ENCODE results near the gene KCNQ5.
"Not testable (repeated sequence)": the region's sequence is repeated elsewhere in the genome, so short reads cannot be mapped to it uniquely, and the experiment has no call there.

Gene KCNQ5

DNA sequence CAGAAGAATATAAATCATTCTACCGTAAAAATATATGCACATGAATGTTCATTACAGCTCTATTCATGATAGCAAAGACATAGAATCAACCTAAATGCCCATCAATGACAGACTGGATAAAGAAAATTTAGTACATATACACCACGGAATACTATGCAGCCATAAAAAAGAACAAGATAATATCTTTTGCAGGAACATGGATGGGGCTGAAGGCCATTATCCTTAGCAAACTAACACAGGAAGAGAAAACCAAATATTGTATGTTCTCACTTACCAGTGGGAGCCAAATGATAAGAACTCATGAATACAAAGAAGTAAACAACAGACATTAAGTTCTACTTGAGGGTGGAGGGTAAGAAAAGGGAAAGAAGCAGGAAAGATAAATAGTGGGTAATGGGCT, 595.0 kb downstream of the KCNQ5 start:
- no peaks in the 10 kb centered on the region for H3K27me3 ChIP-seq (ENCODE audit: insufficient read depth, low read length)
- no peaks in the 10 kb centered on the region for H3K9me3 ChIP-seq (ENCODE audit: low read length)
- H3K4me3 ChIP-seq (ENCODE audit: low read length): no peak overlapping the region
- no peaks in the 10 kb centered on the region for H3K36me3 ChIP-seq (ENCODE audit: insufficient read depth, low read length)
- no peaks in the 10 kb centered on the region for H3K4me1 ChIP-seq (ENCODE audit: insufficient read depth, low read length)
- no peak overlapping the region for H2AFZ ChIP-seq (ENCODE audit: low read depth, low read length)

DNA sequence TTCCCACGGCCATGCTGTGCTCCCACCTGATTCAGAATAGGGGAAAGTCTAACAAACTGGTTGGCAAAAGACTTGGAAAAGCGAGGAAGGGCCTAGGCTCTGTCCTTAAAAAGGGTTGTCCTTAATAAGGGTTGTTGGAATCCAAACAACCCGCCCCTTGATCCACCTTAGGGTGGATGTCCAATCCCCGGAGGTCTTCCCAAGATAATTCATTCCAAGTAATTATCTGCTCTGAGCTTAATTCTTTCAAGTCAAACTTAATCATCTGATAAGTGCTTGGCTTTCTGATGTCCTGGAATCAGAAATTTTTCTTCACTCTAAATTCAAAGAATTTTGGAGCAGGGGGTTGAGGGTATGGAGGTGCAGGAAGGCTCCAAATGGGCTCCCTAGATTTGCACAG, 603.5 kb downstream of the KCNQ5 start, which contains the start of gene KHDC1L:
Gene KHDC1L (minus strand): TSS at position 101 of the 400 bp plus-strand sequence. CDS start 88 bp downstream, at position 13.
- no peaks in the 10 kb centered on the region for H3K36me3 ChIP-seq (ENCODE audit: insufficient read depth, low read length)
- no peaks in the 10 kb centered on the region for H3K9me3 ChIP-seq (ENCODE audit: low read length)
- H3K4me3 ChIP-seq (ENCODE audit: low read length): no peak within 1 kb of the TSS
- no peak within 1 kb of the TSS for H2AFZ ChIP-seq (ENCODE audit: low read depth, low read length)
- H3K27me3 ChIP-seq (ENCODE audit: insufficient read depth, low read length): no peaks in the 10 kb centered on the region
- H3K4me1 ChIP-seq (ENCODE audit: insufficient read depth, low read length): no peaks in the 10 kb centered on the region

DNA sequence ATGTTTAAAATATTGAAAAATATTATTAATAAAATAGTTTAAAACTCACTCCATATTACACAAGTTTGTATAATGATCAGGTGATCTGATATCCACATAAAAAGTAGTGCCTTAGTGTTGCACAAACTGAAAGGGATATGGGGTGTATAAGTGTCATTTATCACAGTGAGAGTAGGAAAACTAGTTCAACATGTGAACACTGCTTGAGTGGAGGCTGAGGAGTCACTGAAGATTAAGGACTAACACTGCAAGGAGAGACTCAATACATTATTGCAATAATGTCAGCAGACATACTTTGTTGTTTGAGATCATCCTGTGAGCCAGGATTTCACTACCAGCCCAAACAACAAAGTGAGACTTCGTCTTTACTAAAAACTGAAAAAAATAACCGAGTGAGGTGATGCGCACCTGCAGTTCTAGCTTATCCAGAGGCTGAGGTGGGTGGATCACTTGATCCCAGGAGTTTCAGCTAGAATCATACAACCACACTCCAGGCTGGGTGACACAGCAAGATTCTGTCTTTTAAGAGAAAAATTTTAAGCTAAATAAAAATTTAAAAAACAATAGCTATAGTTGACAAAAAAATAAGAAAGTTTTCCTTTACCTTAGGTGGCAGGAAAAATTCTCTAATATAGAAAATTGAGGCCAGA, 605.9 kb downstream of the KCNQ5 start:
- H3K36me3 ChIP-seq (ENCODE audit: insufficient read depth, low read length): no peaks in the 10 kb centered on the region
- H3K27me3 ChIP-seq (ENCODE audit: insufficient read depth, low read length): no peaks in the 10 kb centered on the region
- H2AFZ ChIP-seq (ENCODE audit: low read depth, low read length): no peak overlapping the region
- H3K4me1 ChIP-seq (ENCODE audit: insufficient read depth, low read length): no peaks in the 10 kb centered on the region
- H3K4me3 ChIP-seq (ENCODE audit: low read length): no peak overlapping the region
- no peaks in the 10 kb centered on the region for H3K9me3 ChIP-seq (ENCODE audit: low read length)

DNA sequence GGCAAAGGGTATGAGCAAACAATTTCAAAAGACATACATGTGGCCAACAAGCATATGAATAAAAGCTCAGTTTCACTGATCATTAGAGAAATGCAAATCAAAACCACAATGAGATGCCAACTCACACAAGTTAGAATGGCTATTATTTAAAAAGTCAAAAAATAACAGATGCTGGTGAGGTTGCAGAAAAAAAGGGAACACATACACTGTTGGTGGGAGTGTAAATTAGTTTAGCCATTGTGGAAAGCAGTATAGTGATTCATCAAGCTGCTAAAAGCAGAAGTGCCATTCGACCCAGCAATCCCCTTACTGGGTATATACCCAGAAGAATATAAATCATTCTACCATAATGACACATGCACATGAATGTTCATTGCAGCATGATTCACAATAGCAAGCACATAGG, 610.1 kb downstream of the KCNQ5 start:
- H3K4me3 ChIP-seq (ENCODE audit: low read length): no peak overlapping the region
- no peaks in the 10 kb centered on the region for H3K27me3 ChIP-seq (ENCODE audit: insufficient read depth, low read length)
- no peak overlapping the region for H2AFZ ChIP-seq (ENCODE audit: low read depth, low read length)
- H3K9me3 ChIP-seq (ENCODE audit: low read length): no peaks in the 10 kb centered on the region
- H3K36me3 ChIP-seq (ENCODE audit: insufficient read depth, low read length): no peaks in the 10 kb centered on the region
- no peaks in the 10 kb centered on the region for H3K4me1 ChIP-seq (ENCODE audit: insufficient read depth, low read length)

DNA sequence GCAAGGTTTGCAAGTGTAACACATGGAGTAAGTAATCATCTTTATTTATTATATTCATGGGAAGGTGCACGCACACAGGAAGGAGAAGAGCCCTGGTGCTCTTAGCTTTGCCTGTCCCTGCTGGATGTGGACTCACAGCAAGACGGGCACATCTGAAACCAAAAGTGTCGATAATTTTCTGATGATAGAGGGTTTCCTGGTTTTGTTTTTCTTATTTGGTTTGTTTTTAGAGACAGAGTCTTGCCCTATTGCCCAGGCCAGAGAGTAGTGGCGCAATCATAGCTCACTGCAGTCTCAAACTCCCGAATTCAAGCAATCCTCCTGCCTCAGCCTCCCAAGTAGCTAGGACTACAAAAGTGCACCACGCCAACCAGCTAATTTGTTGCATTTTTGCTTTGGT, 611.2 kb downstream of the KCNQ5 start:
- Histone ChIP-seq H3K4me3 (ENCODE audit: low read length) (no peak overlapping the region), H3K4me1 (ENCODE audit: insufficient read depth, low read length) (no peaks in the 10 kb centered on the region), H3K27me3 (ENCODE audit: insufficient read depth, low read length) (no peaks in the 10 kb centered on the region), H2AFZ (ENCODE audit: low read depth, low read length) (no peak overlapping the region), H3K9me3 (ENCODE audit: low read length) (no peaks in the 10 kb centered on the region), H3K36me3 (ENCODE audit: insufficient read depth, low read length) (no peaks in the 10 kb centered on the region)

DNA sequence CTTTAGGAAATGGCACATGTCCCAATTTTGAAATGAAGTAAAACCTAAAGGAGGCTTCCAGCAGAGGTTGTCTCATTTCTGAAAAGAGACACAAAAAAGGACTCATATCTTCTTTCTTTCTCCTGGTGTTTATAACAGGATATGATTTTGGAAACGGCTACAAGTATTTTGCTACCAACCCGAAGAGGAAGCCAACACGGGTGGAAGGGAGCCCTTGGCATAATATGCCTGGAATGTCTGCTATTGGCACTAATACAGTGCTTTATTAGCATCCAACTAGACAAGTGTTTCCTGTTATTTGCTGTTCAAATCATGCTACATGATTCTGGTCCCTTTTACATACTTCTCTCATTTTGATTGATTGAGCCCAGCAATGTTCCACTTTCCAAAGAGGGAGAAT, 612.1 kb downstream of the KCNQ5 start:
- not testable (repeated sequence) for H3K4me1 ChIP-seq (ENCODE audit: insufficient read depth, low read length); H3K4me3 ChIP-seq (ENCODE audit: low read length); H3K27me3 ChIP-seq (ENCODE audit: insufficient read depth, low read length); H3K36me3 ChIP-seq (ENCODE audit: insufficient read depth, low read length); H3K9me3 ChIP-seq (ENCODE audit: low read length); H2AFZ ChIP-seq (ENCODE audit: low read depth, low read length)

DNA sequence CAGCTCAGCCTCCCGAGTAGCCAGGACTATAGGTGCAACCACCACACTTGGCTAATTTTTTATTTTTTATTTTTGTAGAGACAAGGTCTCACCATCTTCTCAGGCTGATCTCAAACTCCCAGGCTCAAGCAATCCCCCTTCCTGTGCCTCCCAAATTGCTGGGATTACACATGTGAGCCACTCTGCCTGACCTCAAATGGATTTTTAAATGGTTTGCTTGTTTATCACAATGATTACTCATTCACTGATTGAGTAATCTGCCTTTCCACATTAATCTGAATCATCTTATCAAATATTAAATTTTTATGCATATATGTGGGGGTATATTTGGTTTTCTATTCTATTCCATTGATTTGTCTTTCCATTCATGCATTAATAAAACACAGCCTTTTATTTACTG, 612.9 kb downstream of the KCNQ5 start:
- no peaks in the 10 kb centered on the region for H3K9me3 ChIP-seq (ENCODE audit: low read length)
- H3K36me3 ChIP-seq (ENCODE audit: insufficient read depth, low read length): no peaks in the 10 kb centered on the region
- no peaks in the 10 kb centered on the region for H3K27me3 ChIP-seq (ENCODE audit: insufficient read depth, low read length)
- no peaks in the 10 kb centered on the region for H3K4me1 ChIP-seq (ENCODE audit: insufficient read depth, low read length)
- H3K4me3 ChIP-seq (ENCODE audit: low read length): no peak overlapping the region
- no peak overlapping the region for H2AFZ ChIP-seq (ENCODE audit: low read depth, low read length)

DNA sequence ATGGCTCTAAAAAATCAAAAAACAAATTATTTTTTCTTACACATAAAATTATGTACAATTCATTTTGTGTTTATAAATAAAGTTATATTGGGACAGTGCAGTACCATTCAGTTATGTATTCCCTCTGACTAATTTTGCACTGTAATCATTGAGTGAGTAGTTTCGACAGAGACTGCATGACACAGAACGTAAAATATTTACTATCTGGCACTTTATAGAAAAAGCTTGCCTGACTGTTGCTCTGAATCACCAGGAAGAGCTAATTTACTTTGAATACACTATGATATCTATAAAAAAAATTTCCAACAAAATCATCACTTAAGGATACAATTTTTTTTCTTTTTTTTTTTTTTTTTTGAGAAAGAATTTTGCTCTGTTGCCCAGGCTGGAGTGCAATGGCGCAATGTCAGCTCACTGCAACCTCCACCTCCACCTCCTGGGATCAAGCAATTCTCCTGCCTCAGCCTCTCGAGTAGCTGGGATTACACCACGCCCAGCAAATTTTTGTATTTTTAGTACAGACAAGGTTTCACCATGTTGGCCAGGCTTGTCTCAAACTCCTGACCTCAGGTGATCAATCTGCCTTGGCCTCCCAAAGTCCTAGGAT, 614.4 kb downstream of the KCNQ5 start:
- no peaks in the 10 kb centered on the region for H3K9me3 ChIP-seq (ENCODE audit: low read length)
- H2AFZ ChIP-seq (ENCODE audit: low read depth, low read length): no peak overlapping the region
- H3K36me3 ChIP-seq (ENCODE audit: insufficient read depth, low read length): no peaks in the 10 kb centered on the region
- no peaks in the 10 kb centered on the region for H3K27me3 ChIP-seq (ENCODE audit: insufficient read depth, low read length)
- no peaks in the 10 kb centered on the region for H3K4me1 ChIP-seq (ENCODE audit: insufficient read depth, low read length)
- no peak overlapping the region for H3K4me3 ChIP-seq (ENCODE audit: low read length)

DNA sequence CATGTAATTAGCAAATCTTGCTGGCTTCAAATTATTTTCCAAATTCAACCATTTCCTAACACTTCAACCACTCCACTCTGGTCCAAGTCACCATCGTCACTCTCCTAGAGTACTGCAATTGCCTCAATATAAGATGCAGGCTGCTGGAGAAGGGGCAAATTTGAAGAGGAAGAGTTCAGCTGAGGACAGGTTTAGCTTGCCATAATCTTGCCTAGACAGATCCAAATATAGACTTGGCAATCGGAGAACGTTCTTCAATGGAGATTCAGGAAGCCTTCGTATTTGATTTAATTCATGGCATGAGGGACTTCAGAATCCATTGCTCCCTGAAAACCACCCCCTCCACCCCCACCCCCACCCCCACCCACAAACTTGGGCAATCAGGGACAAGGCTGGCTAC, 618.9 kb downstream of the KCNQ5 start:
- no peak overlapping the region for H3K4me3 ChIP-seq (ENCODE audit: low read length)
- no peaks in the 10 kb centered on the region for H3K36me3 ChIP-seq (ENCODE audit: insufficient read depth, low read length)
- H3K4me1 ChIP-seq (ENCODE audit: insufficient read depth, low read length): no peaks in the 10 kb centered on the region
- H3K9me3 ChIP-seq (ENCODE audit: low read length): no peaks in the 10 kb centered on the region
- H3K27me3 ChIP-seq (ENCODE audit: insufficient read depth, low read length): no peaks in the 10 kb centered on the region
- H2AFZ ChIP-seq (ENCODE audit: low read depth, low read length): no peak overlapping the region

DNA sequence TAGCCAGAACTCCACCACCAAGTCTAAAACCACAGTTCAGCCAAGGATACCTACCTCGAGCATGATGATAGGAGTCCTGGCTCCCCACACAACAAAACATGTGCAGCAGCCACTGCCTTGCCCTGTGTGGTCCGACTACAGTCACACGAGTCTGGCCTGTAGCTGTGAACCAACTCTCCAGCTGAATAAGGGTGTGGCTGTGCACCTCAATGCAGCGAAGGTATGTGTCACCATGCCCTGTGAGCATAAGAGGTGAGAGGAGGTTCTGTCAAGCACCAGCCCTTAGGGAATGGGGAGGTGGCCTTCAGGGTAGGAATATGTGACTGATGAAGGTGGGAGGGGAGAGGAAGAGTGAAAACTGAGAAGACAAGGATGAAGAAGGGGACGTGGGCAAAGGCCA, 620.1 kb downstream of the KCNQ5 start:
- Histone ChIP-seq H3K9me3 (ENCODE audit: low read length) (no peaks in the 10 kb centered on the region), H3K4me1 (ENCODE audit: insufficient read depth, low read length) (no peaks in the 10 kb centered on the region), H2AFZ (ENCODE audit: low read depth, low read length) (no peak overlapping the region), H3K27me3 (ENCODE audit: insufficient read depth, low read length) (no peaks in the 10 kb centered on the region), H3K4me3 (ENCODE audit: low read length) (no peak overlapping the region), H3K36me3 (ENCODE audit: insufficient read depth, low read length) (no peaks in the 10 kb centered on the region)

All from neuron (in vitro differentiated cells).